Endothelial cell of umbilical vein (primary cell): ENCODE measurements around the gene MAP1LC3B.

ENCODE experiments used
- CTCF ChIP-seq, 2 donors: IDR thresholded peaks; 1 replicate in 1 of 2; 2 replicates in 1 of 2; pipeline ENCODE4 v1.5.1; 2011; ENCODE audit warnings: low read length in 2 of 2, mild to moderate bottlenecking in 2 of 2, moderate library complexity in 2 of 2, control low read depth in 1 of 2, inconsistent platforms in 1 of 2, low read depth in 1 of 2; ENCODE audit not compliant: insufficient read depth in 1 of 2; ENCODE audit errors: extremely low read depth in 1 of 2
- EZH2 ChIP-seq: IDR thresholded peaks from 2 replicates; pipeline ENCODE4 v1.6.1; 2012; ENCODE audit warnings: borderline replicate concordance, low read depth, mild to moderate bottlenecking, moderate library complexity, low read length, inconsistent platforms; ENCODE audit not compliant: severe bottlenecking
- POLR2AphosphoS5 ChIP-seq: IDR thresholded peaks from 2 replicates; pipeline ENCODE4 v1.6.1; 2012; ENCODE audit warnings: low read depth, mild to moderate bottlenecking, control low read depth, low read length, moderate library complexity; ENCODE audit not compliant: insufficient read depth

- TF ChIP-seq POLR2AphosphoS5 (no peak), EZH2 (no peak), CTCF (IDR thresholded peaks at IDR 0.05; ENCODE audit: extremely low read depth in 1 of 2, insufficient read depth in 1 of 2, low read depth in 1 of 2, low read length in 2 of 2) (no peak)
Observed at GRCh38 chr16:87369796-87370719, 22.1 kb upstream of the MAP1LC3B start.
